Esophagus squamous epithelium (tissue), 4 donors: ENCODE measurements around the gene EXOC7.

ENCODE experiments used
- CTCF ChIP-seq, 6 experiments: fragments of 450-650 bp in 4 of 6; fragments of 200-600 bp in 2 of 6; sonication (generic) in 2 of 6; IDR thresholded peaks; one replicate each; pipeline ENCODE4 v1.5.1; 2016 to 2019; ENCODE audit warnings: antibody characterized with exemption in 6 of 6, mild to moderate bottlenecking in 4 of 6, moderate library complexity in 4 of 6
- POLR2A ChIP-seq, 4 donors: fragments of 450-650 bp; IDR thresholded peaks; one replicate each; pipeline ENCODE4 v1.6.1; 2017; ENCODE audit warnings: antibody characterized with exemption in 4 of 4, mild to moderate bottlenecking in 4 of 4, moderate library complexity in 3 of 4

GRCh38 chr17:76102944-76103273 is 678 bp downstream of the EXOC7 start:
- TF ChIP-seq CTCF (IDR thresholded peaks at IDR 0.05) (no peak), POLR2A (IDR thresholded peaks at IDR 0.05) (no peak)
